ENCODE results near the gene ZC3HAV1.
"Not testable (repeated sequence)": the region's sequence is repeated elsewhere in the genome, so short reads cannot be mapped to it uniquely, and the experiment has no call there.

The ZC3HAV1 gene

GRCh38 chr7:139109188-139109982, at the start of gene ZC3HAV1:
Gene ZC3HAV1 (minus strand): TSS chr7:139109720. CDS start chr7:139109331, 389 bp downstream.
- peak; percentile 83 to 94 (median 83) for DNase-seq

DNA sequence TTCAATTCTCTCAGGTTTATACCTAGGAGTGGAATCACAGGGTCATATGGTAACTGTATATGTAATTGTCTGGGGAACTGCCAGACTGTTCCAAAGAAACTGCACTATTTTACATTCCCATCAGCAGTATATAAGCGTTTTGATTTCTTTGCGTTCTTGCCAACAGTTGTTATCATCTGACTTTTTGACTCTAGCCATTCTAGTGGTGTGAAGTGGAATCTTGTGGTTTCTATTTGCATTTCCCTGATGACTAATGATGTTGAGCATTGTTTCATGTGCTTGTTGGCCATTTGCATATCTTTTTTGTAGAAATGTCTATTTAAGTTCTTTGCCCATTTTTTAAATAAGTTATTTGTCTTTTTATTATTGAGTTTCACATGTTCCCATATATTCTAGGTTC, 44.3 kb upstream of the ZC3HAV1 start:
- no peak for DNase-seq

GRCh38 chr7:139152149-139152548, 42.6 kb upstream of the ZC3HAV1 start:
- no peak for DNase-seq

DNA sequence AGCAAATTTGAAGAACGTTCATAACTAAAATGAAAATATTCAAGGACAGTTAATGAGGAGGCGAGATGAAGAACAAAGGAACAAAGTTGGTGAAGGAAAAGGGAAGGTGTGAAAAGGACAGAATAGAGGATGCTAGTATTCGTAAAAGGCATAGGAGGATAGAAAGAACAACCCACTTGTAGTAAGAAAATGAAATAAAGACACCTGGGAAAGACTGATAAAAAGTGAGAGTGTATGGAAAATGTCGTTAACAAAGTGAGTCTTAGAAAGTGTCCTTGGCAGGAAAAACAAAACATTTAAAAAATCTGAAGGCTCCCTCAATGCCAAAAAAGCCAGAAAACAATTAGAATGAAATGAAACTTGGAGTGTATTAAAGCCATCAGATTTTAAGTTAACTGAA, 29.6 kb upstream of the ZC3HAV1 start:
- no peak for DNase-seq

- DNase-seq = peak; percentile 94 to 97 (median 96)
Observed at GRCh38 chr7:139133335-139134139, 24.0 kb upstream of the ZC3HAV1 start.

GRCh38 chr7:139132887-139133286, 23.4 kb upstream of the ZC3HAV1 start:
- no peak for DNase-seq

- no peak for DNase-seq
Observed at GRCh38 chr7:139131601-139132041, 22.1 kb upstream of the ZC3HAV1 start.

DNA sequence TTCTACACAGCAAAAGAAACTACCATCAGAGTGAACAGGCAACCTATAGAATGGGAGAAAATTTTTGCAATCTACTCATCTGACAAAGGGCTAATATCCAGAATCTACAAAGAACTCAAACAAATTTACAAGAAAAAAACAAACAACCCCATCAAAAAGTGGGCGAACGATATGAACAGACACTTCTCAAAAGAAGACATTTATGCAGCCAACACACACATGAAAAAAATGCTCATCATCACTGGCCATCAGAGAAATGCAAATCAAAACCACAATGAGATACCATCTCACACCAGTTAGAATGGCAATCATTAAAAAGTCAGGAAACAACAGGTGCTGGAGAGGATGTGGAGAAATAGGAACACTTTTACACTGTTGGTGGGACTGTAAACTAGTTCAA, 20.3 kb upstream of the ZC3HAV1 start:
- DNase-seq = not testable (repeated sequence)

- no peak for DNase-seq
Observed at GRCh38 chr7:139127648-139128047, 18.1 kb upstream of the ZC3HAV1 start.

- DNase-seq = no peak
Observed at GRCh38 chr7:139125657-139126056, 16.1 kb upstream of the ZC3HAV1 start.

GRCh38 chr7:139124995-139125394, 15.5 kb upstream of the ZC3HAV1 start:
- DNase-seq = not testable (repeated sequence)

DNA sequence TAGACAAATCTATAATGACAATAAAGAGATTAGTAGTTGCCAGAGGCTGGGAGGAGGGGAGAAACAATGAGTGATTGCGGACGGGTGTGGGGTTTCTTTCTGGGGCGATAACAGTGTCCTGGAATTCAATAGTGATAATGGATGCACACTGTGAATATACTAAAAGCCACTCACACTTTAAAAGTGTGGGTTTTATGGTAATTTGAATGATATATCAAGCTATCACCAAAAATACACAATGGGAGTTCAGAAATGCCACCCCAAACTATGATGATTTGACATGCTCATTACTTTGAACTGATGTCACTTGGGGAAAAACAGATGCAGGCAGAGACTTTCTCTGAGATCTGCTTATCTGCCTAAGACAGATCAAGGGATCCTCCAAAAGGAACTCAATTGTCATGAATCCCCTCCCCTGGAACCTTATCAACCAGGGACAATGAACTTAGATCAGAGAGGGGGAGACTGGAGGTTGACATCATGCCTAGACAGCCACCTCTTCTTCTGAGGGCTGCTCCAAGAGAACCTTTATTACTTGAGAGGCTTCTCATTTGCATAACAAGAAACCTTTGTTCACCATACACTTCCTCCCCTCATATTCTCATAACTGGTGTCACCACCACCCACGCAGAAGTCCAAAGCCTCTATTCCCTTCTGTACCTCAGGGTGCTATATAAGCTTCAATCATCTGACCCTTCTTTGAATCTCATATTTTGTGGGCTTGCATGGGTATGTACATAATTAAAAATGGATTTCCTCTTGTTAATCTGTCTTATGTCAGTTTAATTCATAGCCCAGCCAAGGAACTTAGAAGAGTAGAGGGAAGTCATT, 14.8 kb upstream of the ZC3HAV1 start:
- DNase-seq = no peak

DNA sequence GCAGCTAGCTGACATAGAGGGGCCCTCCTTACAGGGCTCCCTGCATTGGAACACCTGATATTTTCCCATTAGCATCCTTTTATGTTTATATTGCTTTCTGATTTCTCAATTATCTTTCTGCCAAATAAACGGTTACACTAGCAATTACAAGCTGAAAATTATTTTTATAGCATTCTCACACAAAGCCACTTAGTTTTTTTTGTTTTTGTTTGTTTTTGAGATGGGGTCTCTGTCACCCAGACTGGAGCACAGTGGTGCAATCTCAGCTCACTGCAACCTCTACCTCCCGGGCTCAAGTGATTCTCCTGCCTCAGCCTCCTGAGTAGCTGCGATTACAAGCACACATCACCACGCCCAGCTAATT, 9.9 kb upstream of the ZC3HAV1 start:
- DNase-seq = no peak

- peak in 2 of 3 experiments; percentile 27 to 72 for DNase-seq
Observed at GRCh38 chr7:139118805-139119485, 9.4 kb upstream of the ZC3HAV1 start.

DNA sequence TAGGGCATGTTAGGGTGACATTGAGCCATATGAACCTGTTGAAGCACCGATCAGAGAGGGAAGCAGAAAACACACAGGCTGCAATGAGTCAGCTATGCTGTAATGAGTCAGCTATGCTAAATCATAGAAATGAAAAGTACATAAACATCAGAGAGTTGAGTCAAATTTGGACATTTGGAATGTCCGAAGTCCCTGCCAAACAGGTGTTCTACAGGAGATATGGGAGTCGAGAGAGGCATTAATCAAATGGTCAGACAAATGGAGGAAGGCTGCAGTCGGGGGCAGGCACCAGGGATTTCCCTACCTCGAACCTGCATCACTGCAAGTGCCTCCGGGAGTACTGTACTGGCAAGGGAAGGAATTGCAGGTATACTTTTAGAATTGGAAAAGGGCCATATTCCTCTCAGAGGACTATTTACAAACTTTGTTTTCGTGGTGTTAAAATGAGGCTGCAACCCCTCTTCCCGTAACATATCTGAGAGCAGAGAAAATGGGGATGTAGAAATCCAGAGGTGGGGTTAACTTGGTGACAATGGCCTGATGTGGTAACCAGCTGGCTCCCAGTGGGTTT, 8.8 kb upstream of the ZC3HAV1 start:
- no peak for DNase-seq

- DNase-seq = no peak
Observed at GRCh38 chr7:139117599-139118233, 8.2 kb upstream of the ZC3HAV1 start.

DNA sequence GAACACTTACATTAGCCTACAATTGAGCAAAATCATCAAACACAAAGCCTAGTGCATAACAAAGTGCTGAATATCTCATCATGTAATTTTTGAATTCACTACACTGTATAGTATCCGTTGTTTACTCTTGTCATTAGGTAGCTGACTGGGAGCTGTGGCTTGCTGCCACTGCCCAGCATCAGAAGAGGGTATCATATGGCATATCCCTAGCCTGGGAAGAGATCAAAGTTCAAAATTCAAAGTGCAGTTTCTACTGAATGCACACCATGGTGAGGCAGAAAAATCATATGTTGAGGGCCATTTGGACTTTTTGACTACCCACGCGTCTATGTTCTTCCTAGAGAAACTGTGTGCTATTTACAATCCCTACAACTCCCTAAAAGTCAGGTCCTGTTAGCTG, 7.5 kb upstream of the ZC3HAV1 start:
- peak; percentile 11 to 51 (median 21) for DNase-seq

DNA sequence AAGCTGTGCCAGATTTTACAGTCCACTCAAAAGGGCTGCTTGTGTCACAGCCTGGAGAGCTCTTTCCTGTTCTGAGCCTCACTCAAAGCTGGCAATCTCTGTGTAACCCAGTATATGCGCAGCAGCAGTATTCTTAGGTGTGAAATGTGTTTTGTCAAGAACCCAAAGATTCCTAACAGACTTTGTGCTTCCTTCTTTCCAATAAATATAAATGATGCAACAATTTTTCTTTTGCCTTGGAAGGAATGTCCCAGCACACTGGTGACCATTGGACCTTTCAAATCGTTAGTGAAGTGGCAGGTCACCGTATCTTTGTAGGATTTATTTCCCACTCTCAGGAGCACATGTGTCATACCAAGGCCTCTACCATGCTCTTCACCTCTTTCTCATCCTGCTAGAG, 5.6 kb upstream of the ZC3HAV1 start:
- DNase-seq = no peak

DNA sequence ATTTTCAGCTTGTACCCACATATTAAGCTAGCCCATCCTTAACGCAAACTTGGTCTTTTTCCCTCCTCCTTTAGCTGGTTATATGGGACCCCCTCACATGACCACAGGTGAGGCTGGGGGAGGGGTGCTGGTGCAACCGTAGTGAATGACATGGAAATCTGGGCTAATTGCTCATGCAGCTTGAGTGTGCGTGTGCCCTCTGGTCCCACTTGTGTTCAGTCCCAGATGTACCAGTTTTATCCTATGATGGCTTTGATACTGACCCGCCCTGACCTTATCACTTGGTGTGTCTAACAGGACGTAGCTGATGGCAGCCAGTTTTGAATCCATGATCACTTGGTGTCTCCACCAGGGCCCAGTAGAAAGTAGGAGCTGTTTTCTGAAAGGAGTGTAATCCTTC, 5.1 kb upstream of the ZC3HAV1 start:
- DNase-seq = no peak

DNA sequence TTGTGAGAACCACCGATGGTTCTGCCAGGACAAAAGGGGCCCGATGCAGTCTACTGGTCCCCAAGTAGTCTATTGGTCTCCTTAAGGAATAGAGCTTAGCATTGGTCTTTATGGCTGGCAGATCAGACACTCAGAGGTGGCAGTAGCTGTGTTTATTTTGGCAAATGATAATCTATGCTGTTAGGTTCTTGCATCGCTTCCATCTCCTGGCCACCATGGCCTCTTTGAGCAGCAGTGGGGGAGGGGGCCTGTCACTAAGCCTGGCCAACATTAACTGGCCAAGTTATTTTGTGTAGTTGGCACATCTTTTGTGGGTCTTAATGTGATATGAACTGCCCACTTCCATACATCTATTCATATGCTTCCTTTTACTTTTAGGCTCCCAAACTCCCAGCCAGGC, 4.5 kb upstream of the ZC3HAV1 start:
- DNase-seq = no peak

GRCh38 chr7:139112741-139113250, 3.3 kb upstream of the ZC3HAV1 start:
- DNase-seq = no peak
